Measurements from ENCODE around the gene INSC. TPM values are rescaled to one million over a fixed set of nuclear protein-coding genes. Genes with fewer than 3 reads are reported as not detected.

Gene INSC
- total and polyA plus RNA-seq, 10 donors: 0.04 to 1.8 (median 0.29) TPM; not detected in 2

GRCh38 chr11:15149050-15149449, 34.3 kb downstream of the INSC start:
- intact Hi-C loops (cut with DNase I; ENCODE audit: low total_unique reads): no loop called here

GRCh38 chr11:15150507-15150906, 35.8 kb downstream of the INSC start:
- no peak overlapping the region for H3K4me3 ChIP-seq
- no peak for DNase-seq
- TF ChIP-seq POLR2A (IDR thresholded peaks at IDR 0.05) (no peak), CTCF (IDR thresholded peaks at IDR 0.05 in 8 of 11, conservative IDR thresholded peaks at IDR 0.05 in 3 of 11) (no peak), POLR2AphosphoS5 (IDR thresholded peaks at IDR 0.05) (no peak)
- 38 to 62% (median 53%) methylated on average over 1 of the region's 1 CpG for WGBS, 5 donors
- H3K27ac ChIP-seq: no peak overlapping the region
- H3K27me3 ChIP-seq (replicated peaks in 1 of 7): peaks cover 0 to 6% (median 0%) of the 10 kb centered on the region in 7 donors
- H3K36me3 ChIP-seq: no peaks in the 10 kb centered on the region
- peaks cover 0 to 9% (median 3%) of the 10 kb centered on the region in 6 donors for H3K4me1 ChIP-seq
- H3K9me3 ChIP-seq: no peaks in the 10 kb centered on the region
- intact Hi-C loops (cut with DNase I; ENCODE audit: low total_unique reads): no loop called here

More at GRCh38 chr11:15149050-15149449, 34.3 kb downstream of the INSC start:
- 76 to 88% (median 84%) methylated on average over 8 to 10 of the region's 10 CpGs for WGBS, 5 donors
- no peak overlapping the region for H3K4me3 ChIP-seq
- H3K9me3 ChIP-seq: no peaks in the 10 kb centered on the region
- no peak for DNase-seq
- H3K4me1 ChIP-seq: peaks cover 0 to 9% (median 3%) of the 10 kb centered on the region in 6 donors
- H3K27ac ChIP-seq: no peak overlapping the region
- no peaks in the 10 kb centered on the region for H3K36me3 ChIP-seq
- peaks cover 0 to 6% (median 0%) of the 10 kb centered on the region in 7 donors for H3K27me3 ChIP-seq (replicated peaks in 1 of 7)
- no peak for TF ChIP-seq CTCF (IDR thresholded peaks at IDR 0.05 in 8 of 11, conservative IDR thresholded peaks at IDR 0.05 in 3 of 11)

GRCh38 chr11:15153231-15153630, 38.5 kb downstream of the INSC start:
- Histone ChIP-seq H3K9me3 (no peaks in the 10 kb centered on the region), H3K4me1 (peaks cover 0 to 9% (median 3%) of the 10 kb centered on the region in 6 donors), H3K4me3 (no peak overlapping the region), H3K27ac (no peak overlapping the region), H3K27me3 (replicated peaks in 1 of 7) (no peaks in the 10 kb centered on the region), H3K36me3 (no peaks in the 10 kb centered on the region)
- no peak for TF ChIP-seq POLR2A (IDR thresholded peaks at IDR 0.05)
- no peak for TF ChIP-seq CTCF (IDR thresholded peaks at IDR 0.05 in 8 of 11, conservative IDR thresholded peaks at IDR 0.05 in 3 of 11)
- no peak for TF ChIP-seq POLR2AphosphoS5 (IDR thresholded peaks at IDR 0.05)
- no peak for DNase-seq
- intact Hi-C loops (cut with DNase I; ENCODE audit: low total_unique reads): no loop called here

GRCh38 chr11:15157181-15157580, 42.5 kb downstream of the INSC start:
- intact Hi-C loops (cut with DNase I; ENCODE audit: low total_unique reads): no loop called here
- no peak for TF ChIP-seq POLR2AphosphoS5 (IDR thresholded peaks at IDR 0.05)
- TF ChIP-seq POLR2A (IDR thresholded peaks at IDR 0.05): no peak
- no peak for TF ChIP-seq CTCF (IDR thresholded peaks at IDR 0.05 in 8 of 11, conservative IDR thresholded peaks at IDR 0.05 in 3 of 11)

More at GRCh38 chr11:15157181-15157580, 42.5 kb downstream of the INSC start:
- H3K27me3 ChIP-seq (replicated peaks in 1 of 7): no peaks in the 10 kb centered on the region
- no peaks in the 10 kb centered on the region for H3K36me3 ChIP-seq
- WGBS, 5 donors: 76 to 89% (median 83%) methylated on average over 3 of the region's 3 CpGs
- H3K9me3 ChIP-seq: no peaks in the 10 kb centered on the region
- no peak for DNase-seq
- H3K4me1 ChIP-seq: no peaks in the 10 kb centered on the region
- no peak overlapping the region for H3K27ac ChIP-seq
- no peak overlapping the region for H3K4me3 ChIP-seq

Measured in spleen (tissue), 11 donors.